ENCODE results near the gene AUTS2.

The AUTS2 gene

DNA sequence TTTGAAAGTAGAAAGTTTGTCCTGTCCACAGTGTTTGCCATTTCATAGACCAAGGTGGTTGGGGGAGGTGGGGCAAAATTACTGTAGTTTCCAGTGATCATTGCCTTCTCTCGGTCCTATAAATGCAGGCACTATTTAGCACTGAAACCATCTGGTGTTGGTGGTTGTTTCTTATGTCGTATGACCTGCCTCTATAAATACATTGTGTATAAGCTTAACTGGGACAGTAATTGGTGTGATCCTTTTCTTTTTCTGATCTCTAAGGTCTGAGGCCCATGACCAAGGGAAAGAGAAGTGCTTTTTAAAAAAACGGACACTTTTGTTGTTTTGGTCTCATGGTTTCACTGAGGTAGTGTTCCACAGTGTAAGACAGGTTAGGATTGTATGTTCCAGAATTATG, 63.1 kb downstream of the AUTS2 start:
- Histone ChIP-seq H3K9me3 (ENCODE audit: control insufficient read depth in 1 of 2, low read length in 2 of 2) (no peaks in the 10 kb centered on the region), H3K27ac (ENCODE audit: low read length) (no peak overlapping the region)

DNA sequence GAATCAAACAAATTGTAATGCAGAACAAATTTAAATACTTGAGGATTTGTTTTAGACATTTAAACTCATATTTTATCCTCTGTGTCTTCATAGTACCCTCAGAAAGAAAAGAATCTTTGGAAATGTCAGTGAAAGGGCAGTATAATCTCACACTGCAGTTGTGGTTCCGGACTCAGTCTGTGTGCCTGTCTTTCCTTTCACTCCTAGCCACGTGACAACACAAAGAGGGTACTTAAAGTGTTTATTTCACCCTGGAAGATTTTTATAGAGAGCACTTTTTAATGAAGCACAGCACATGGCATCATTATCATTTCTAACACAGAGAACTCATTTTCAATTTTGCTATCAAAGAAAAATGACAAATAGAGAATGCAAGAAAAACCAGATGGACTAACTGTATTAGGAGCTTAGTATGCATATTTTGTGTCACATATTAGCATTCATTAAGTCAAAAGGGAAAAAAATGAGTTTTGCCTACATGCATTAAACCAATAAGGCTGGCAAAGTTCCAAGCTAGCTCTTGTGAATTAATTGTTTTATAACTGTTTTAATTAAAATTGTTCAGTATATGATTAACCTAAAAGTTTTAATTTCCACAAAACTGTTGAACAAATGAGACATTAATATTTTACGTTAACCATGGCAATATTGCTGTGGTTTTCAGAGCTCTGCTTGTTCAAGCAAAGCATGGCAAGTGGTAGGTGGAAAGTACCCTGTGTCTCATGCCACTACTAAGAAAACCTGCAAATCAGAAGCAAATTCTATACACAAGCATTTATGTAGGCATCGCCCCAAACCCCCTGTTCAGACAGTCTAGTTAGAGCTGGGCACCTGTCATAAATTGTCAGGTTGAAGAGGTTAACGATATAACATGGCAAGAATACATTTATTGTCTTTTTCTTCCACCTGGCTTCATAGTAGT, 65.9 kb downstream of the AUTS2 start:
- Histone ChIP-seq H3K4me3 (ENCODE audit: low read depth in 1 of 2, low read length in 2 of 2) (no peak overlapping the region), H3K36me3 (ENCODE audit: control insufficient read depth in 1 of 2, insufficient read depth in 2 of 2, low read length in 2 of 2) (no peaks in the 10 kb centered on the region), H3K9me3 (ENCODE audit: control insufficient read depth in 1 of 2, low read length in 2 of 2) (no peaks in the 10 kb centered on the region), H3K4me1 (ENCODE audit: control insufficient read depth in 1 of 2, insufficient read depth in 2 of 2, low read length in 2 of 2) (peaks cover 0 to 13% of the 10 kb centered on the region in 2 donors), H3K27me3 (ENCODE audit: low read depth, low read length) (no peaks in the 10 kb centered on the region), H3K27ac (ENCODE audit: low read length) (no peak overlapping the region)

More for the DNA sequence above, 63.1 kb downstream of the AUTS2 start:
- H3K4me1 ChIP-seq (ENCODE audit: control insufficient read depth in 1 of 2, insufficient read depth in 2 of 2, low read length in 2 of 2): peaks cover 0 to 25% of the 10 kb centered on the region in 2 donors
- no peak overlapping the region for H3K4me3 ChIP-seq (ENCODE audit: low read depth in 1 of 2, low read length in 2 of 2)
- no peaks in the 10 kb centered on the region for H3K36me3 ChIP-seq (ENCODE audit: control insufficient read depth in 1 of 2, insufficient read depth in 2 of 2, low read length in 2 of 2)
- no peaks in the 10 kb centered on the region for H3K27me3 ChIP-seq (ENCODE audit: low read depth, low read length)

DNA sequence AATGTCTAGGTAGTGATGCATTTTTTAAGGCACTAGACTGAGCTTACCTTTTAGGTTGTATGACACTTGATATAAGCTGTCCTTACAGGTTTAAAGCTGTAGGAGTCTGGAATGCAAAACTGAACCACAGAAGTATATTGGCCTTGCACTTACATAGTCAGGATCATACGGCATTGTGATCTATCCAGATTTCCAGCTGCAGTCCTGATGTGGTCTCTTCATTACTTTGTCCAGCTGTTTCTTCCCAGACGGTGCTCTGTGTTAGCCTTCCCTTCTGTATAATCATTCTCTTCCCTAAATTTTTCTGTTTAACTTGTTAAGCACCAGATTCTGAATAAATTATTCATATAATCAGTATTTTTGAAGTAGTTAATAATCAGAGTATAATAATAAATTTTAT, 67.1 kb downstream of the AUTS2 start:
- Histone ChIP-seq H3K27ac (ENCODE audit: low read length) (no peak overlapping the region), H3K4me3 (ENCODE audit: low read depth in 1 of 2, low read length in 2 of 2) (no peak overlapping the region), H3K36me3 (ENCODE audit: control insufficient read depth in 1 of 2, insufficient read depth in 2 of 2, low read length in 2 of 2) (no peaks in the 10 kb centered on the region), H3K4me1 (ENCODE audit: control insufficient read depth in 1 of 2, insufficient read depth in 2 of 2, low read length in 2 of 2) (peaks cover 0 to 13% of the 10 kb centered on the region in 2 donors), H3K27me3 (ENCODE audit: low read depth, low read length) (no peaks in the 10 kb centered on the region), H3K9me3 (ENCODE audit: control insufficient read depth in 1 of 2, low read length in 2 of 2) (no peaks in the 10 kb centered on the region)

GRCh38 chr7:69668339-69668870, 70.1 kb downstream of the AUTS2 start:
- Histone ChIP-seq H3K27ac (ENCODE audit: low read length) (no peak overlapping the region), H3K9me3 (ENCODE audit: control insufficient read depth in 1 of 2, low read length in 2 of 2) (no peaks in the 10 kb centered on the region), H3K4me3 (ENCODE audit: low read depth in 1 of 2, low read length in 2 of 2) (no peak overlapping the region), H3K36me3 (ENCODE audit: control insufficient read depth in 1 of 2, insufficient read depth in 2 of 2, low read length in 2 of 2) (no peaks in the 10 kb centered on the region), H3K27me3 (ENCODE audit: low read depth, low read length) (no peaks in the 10 kb centered on the region), H3K4me1 (ENCODE audit: control insufficient read depth in 1 of 2, insufficient read depth in 2 of 2, low read length in 2 of 2) (peaks cover 0 to 11% of the 10 kb centered on the region in 2 donors)

DNA sequence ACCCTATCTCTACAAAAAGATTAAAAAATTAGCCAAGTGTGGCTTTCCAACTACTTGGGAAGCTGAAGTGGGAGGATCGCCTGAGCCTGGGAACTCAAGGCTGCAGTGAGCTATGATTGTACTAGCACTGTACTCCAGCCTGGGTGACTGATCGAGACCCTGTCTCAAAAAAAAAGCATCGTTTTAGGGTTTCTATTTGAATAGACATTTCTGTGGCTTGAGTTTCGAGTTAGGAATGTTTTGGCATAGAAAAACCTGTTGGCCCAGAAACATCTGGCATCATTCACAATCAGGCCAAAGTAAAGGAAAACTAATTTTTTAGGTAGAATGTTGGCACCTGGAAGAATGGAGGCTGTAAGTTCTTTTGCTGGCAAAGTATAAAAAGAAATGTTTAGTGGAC, 72.4 kb downstream of the AUTS2 start:
- Histone ChIP-seq H3K27ac (ENCODE audit: low read length) (no peak overlapping the region), H3K4me1 (ENCODE audit: control insufficient read depth in 1 of 2, insufficient read depth in 2 of 2, low read length in 2 of 2) (peaks cover 0 to 16% of the 10 kb centered on the region in 2 donors), H3K36me3 (ENCODE audit: control insufficient read depth in 1 of 2, insufficient read depth in 2 of 2, low read length in 2 of 2) (no peaks in the 10 kb centered on the region), H3K9me3 (ENCODE audit: control insufficient read depth in 1 of 2, low read length in 2 of 2) (no peaks in the 10 kb centered on the region), H3K27me3 (ENCODE audit: low read depth, low read length) (no peaks in the 10 kb centered on the region), H3K4me3 (ENCODE audit: low read depth in 1 of 2, low read length in 2 of 2) (no peak overlapping the region)

- Histone ChIP-seq H3K4me1 (ENCODE audit: control insufficient read depth in 1 of 2, insufficient read depth in 2 of 2, low read length in 2 of 2) (peaks cover 0 to 22% of the 10 kb centered on the region in 2 donors), H3K27me3 (ENCODE audit: low read depth, low read length) (no peaks in the 10 kb centered on the region), H3K27ac (ENCODE audit: low read length) (no peak overlapping the region), H3K4me3 (ENCODE audit: low read depth in 1 of 2, low read length in 2 of 2) (no peak overlapping the region), H3K9me3 (ENCODE audit: control insufficient read depth in 1 of 2, low read length in 2 of 2) (no peaks in the 10 kb centered on the region), H3K36me3 (ENCODE audit: control insufficient read depth in 1 of 2, insufficient read depth in 2 of 2, low read length in 2 of 2) (no peaks in the 10 kb centered on the region)
Observed at GRCh38 chr7:69673074-69673473, 74.8 kb downstream of the AUTS2 start.

DNA sequence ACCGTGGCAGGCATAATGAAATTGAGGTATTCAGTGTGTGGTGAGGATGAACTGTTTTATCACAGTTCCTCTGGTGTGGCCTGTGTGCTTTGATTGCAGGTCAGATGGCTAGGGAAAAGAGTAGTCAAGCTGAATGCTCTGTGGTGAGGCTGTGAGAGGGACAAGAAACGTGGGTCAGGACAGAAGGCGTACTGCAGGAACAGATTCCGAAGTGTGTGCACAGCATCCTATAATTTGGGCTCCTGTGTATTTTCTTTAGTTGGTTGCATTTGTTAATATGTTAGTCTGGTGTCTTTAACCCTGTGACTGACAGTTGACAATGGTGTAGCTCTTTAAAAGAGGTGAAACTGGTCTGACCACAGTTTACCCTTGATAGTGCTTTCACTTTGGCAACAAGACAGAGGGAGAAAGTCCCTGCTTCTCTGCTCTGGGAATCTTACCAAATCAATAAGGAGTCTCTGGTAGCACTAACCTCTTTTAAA, 76.5 kb downstream of the AUTS2 start:
- Histone ChIP-seq H3K4me3 (ENCODE audit: low read depth in 1 of 2, low read length in 2 of 2) (no peak overlapping the region), H3K27me3 (ENCODE audit: low read depth, low read length) (no peaks in the 10 kb centered on the region), H3K4me1 (ENCODE audit: control insufficient read depth in 1 of 2, insufficient read depth in 2 of 2, low read length in 2 of 2) (peaks cover 0 to 32% of the 10 kb centered on the region in 2 donors), H3K9me3 (ENCODE audit: control insufficient read depth in 1 of 2, low read length in 2 of 2) (no peaks in the 10 kb centered on the region), H3K27ac (ENCODE audit: low read length) (no peak overlapping the region), H3K36me3 (ENCODE audit: control insufficient read depth in 1 of 2, insufficient read depth in 2 of 2, low read length in 2 of 2) (no peaks in the 10 kb centered on the region)

DNA sequence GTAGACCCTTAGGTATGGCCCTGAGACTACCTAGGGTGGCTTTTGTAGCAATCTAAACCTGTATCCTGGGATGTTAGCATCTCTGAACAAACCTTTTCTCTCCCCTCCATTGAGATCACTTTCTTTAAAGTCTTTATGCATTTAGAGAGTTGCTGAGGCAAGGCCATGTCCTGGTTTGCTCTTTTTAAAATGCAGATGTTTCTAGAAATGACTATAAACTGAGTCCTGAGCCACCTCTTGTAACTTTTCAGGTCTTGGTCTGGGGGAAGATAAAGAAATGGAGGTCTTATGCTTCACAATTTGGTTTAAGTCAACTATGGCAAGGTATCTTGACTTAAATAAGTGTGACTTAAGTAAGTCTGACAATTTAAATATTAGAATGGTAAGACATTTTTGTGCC, 78.0 kb downstream of the AUTS2 start:
- H3K4me3 ChIP-seq (ENCODE audit: low read depth in 1 of 2, low read length in 2 of 2): no peak overlapping the region
- H3K27ac ChIP-seq (ENCODE audit: low read length): no peak overlapping the region
- peaks cover 0 to 23% of the 10 kb centered on the region in 2 donors for H3K4me1 ChIP-seq (ENCODE audit: control insufficient read depth in 1 of 2, insufficient read depth in 2 of 2, low read length in 2 of 2)
- H3K9me3 ChIP-seq (ENCODE audit: control insufficient read depth in 1 of 2, low read length in 2 of 2): no peaks in the 10 kb centered on the region
- no peaks in the 10 kb centered on the region for H3K36me3 ChIP-seq (ENCODE audit: control insufficient read depth in 1 of 2, insufficient read depth in 2 of 2, low read length in 2 of 2)
- no peaks in the 10 kb centered on the region for H3K27me3 ChIP-seq (ENCODE audit: low read depth, low read length)

DNA sequence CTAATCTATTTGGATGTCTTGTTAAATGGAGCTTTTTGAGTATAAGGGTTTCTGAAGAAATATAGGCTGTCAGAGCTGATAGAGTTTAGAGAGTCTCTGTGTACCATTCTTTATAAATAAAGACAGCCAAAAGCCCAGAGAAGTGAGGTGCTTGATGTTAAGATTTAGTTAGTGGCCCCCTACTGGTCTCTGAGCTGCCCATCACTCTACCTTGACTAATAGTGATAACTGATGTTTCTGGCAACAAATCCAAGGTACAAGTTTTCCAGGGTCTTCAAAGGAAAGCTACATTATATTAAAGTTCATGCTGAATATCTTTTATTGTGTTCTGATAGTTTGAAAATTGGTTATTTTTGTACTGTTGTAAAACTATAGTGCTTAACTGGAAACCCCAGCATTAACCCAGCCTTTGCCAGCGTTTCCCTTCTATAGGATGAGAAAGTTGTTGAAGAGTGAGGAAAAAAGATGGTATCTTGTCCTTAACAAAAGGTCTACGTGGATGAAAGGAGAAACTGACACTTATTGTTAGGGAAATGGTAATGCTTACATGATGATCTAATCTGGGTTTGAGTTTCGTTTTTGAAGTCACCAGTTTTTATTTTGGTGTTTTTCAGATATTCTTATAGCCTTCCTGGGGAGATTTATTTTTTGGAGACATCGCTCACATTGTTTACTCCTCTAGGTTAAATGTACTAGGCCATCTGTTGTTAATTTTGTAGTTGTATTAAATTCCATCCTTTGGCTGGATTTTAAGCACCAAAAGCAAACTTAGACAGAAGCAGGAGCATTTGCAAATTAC, 79.0 kb downstream of the AUTS2 start:
- Histone ChIP-seq H3K36me3 (ENCODE audit: control insufficient read depth in 1 of 2, insufficient read depth in 2 of 2, low read length in 2 of 2) (no peaks in the 10 kb centered on the region), H3K4me3 (ENCODE audit: low read depth in 1 of 2, low read length in 2 of 2) (no peak overlapping the region), H3K27me3 (ENCODE audit: low read depth, low read length) (no peaks in the 10 kb centered on the region), H3K4me1 (ENCODE audit: control insufficient read depth in 1 of 2, insufficient read depth in 2 of 2, low read length in 2 of 2) (peaks cover 0 to 23% of the 10 kb centered on the region in 2 donors), H3K9me3 (ENCODE audit: control insufficient read depth in 1 of 2, low read length in 2 of 2) (no peaks in the 10 kb centered on the region), H3K27ac (ENCODE audit: low read length) (no peak overlapping the region)

DNA sequence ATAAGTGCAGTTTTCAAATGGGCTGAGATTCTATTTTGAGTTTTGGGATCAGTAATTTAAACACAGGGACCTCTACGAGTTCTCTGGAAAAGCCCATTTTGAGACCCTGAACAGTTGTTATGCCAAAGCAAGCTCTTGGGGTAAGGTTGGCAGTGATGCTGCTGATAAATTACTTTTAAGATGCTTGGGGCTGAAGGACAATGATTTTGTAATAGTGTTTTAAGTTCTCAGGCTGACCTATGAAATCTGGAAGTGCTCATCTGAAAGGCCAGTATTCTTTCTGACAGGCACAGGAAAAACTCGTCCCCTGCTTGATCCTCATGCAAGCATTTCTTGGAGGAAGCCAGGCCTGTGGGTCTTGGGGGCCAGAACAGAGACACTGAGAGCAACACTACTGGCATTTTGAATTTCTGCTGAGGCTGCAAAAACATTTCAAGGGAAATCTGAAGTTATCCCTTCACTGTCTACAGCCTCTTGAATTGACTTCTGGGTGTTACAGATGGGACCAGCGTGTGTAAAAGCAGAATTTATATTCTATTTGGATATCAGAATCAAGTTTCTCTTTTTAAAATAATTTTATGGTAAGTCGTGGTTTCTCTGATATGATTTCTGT, 79.7 kb downstream of the AUTS2 start:
- Histone ChIP-seq H3K4me1 (ENCODE audit: control insufficient read depth in 1 of 2, insufficient read depth in 2 of 2, low read length in 2 of 2) (peaks cover 0 to 23% of the 10 kb centered on the region in 2 donors), H3K9me3 (ENCODE audit: control insufficient read depth in 1 of 2, low read length in 2 of 2) (no peaks in the 10 kb centered on the region), H3K36me3 (ENCODE audit: control insufficient read depth in 1 of 2, insufficient read depth in 2 of 2, low read length in 2 of 2) (no peaks in the 10 kb centered on the region), H3K27me3 (ENCODE audit: low read depth, low read length) (no peaks in the 10 kb centered on the region), H3K27ac (ENCODE audit: low read length) (no peak overlapping the region), H3K4me3 (ENCODE audit: low read depth in 1 of 2, low read length in 2 of 2) (no peak overlapping the region)

All from muscle layer of duodenum (tissue), 2 donors.